Chondrocyte (in vitro differentiated cells): Measurements from ENCODE around the gene RABGAP1. TPM values are rescaled to one million over a fixed set of nuclear protein-coding genes. Genes with fewer than 3 reads are reported as not detected.

ENCODE experiments used
- DNase-seq: peaks from one replicate; pipeline ENCODE4 v3.0.0; 2021; ENCODE audit warnings: mixed read lengths, low spot score
- H3K27ac Mint-ChIP-seq: one replicate; pipeline ENCODE4 v1.8.0; 2021; ENCODE audit warnings: mild to moderate bottlenecking, moderate library complexity, mixed read lengths; ENCODE audit not compliant: unreplicated experiment
- H3K27me3 Mint-ChIP-seq: 2 replicates; pipeline ENCODE4 v1.8.0; 2021; ENCODE audit warnings: low read depth, mixed read lengths
- H3K36me3 Mint-ChIP-seq: 2 replicates; pipeline ENCODE4 v1.8.0; 2021; ENCODE audit warnings: low read depth, mixed read lengths
- H3K4me1 Mint-ChIP-seq: 2 replicates; pipeline ENCODE4 v1.8.0; 2021; ENCODE audit warnings: low read depth, mild to moderate bottlenecking, mixed read lengths
- H3K4me3 Mint-ChIP-seq: one replicate; pipeline ENCODE4 v1.8.0; 2021; ENCODE audit warnings: mild to moderate bottlenecking, moderate library complexity, mixed read lengths; ENCODE audit not compliant: unreplicated experiment
- H3K9me3 Mint-ChIP-seq: 2 replicates; pipeline ENCODE4 v1.8.0; 2021; ENCODE audit warnings: low read depth, mixed read lengths
- total RNA-seq: library from RNA; stranded (reverse); gene quantifications from 3 replicates; pipeline ENCODE4 v1.2.1, GENCODE V29; 2021
- TF ChIP-seq, protein P1 (sequence below): fragments of 200-600 bp; sonication (generic); IDR thresholded peaks from 2 replicates; pipeline ENCODE4 v1.5.0; 2021; ENCODE audit warnings: antibody characterized with exemption, mild to moderate bottlenecking, moderate library complexity

RABGAP1 gene
- total RNA-seq, 1 donor from 2014 or later: 91.8 TPM

DNA sequence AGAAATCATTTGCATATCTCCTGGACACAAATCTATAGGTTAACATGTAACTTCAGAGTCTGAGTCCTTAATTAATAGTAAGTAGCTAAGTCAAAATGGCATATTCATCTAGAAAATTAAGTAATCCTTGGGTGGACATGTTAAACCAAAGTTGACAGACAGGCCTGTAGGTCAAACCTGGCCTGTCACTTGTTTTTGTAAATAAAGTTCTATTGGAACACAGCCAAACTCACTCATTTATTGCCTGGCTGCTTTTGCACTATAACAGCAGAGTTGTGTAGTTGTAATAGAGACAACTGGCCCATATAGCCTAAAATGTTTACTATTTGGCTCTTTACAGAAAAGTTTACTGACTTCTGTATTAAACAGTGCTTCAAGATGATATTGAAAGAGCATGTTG, 68.1 kb downstream of the RABGAP1 start:
- DNase-seq: no peak
- Mint-ChIP-seq H3K27ac (no peak overlapping the region), H3K4me3 (no peak overlapping the region), H3K4me1 (peaks cover 33% of the 10 kb centered on the region), H3K36me3 (peaks cover 21% of the 10 kb centered on the region), H3K27me3 (no peaks in the 10 kb centered on the region), H3K9me3 (no peaks in the 10 kb centered on the region)
- TF ChIP-seq, protein P1, sequence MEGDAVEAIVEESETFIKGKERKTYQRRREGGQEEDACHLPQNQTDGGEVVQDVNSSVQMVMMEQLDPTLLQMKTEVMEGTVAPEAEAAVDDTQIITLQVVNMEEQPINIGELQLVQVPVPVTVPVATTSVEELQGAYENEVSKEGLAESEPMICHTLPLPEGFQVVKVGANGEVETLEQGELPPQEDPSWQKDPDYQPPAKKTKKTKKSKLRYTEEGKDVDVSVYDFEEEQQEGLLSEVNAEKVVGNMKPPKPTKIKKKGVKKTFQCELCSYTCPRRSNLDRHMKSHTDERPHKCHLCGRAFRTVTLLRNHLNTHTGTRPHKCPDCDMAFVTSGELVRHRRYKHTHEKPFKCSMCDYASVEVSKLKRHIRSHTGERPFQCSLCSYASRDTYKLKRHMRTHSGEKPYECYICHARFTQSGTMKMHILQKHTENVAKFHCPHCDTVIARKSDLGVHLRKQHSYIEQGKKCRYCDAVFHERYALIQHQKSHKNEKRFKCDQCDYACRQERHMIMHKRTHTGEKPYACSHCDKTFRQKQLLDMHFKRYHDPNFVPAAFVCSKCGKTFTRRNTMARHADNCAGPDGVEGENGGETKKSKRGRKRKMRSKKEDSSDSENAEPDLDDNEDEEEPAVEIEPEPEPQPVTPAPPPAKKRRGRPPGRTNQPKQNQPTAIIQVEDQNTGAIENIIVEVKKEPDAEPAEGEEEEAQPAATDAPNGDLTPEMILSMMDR: no peak

DNA sequence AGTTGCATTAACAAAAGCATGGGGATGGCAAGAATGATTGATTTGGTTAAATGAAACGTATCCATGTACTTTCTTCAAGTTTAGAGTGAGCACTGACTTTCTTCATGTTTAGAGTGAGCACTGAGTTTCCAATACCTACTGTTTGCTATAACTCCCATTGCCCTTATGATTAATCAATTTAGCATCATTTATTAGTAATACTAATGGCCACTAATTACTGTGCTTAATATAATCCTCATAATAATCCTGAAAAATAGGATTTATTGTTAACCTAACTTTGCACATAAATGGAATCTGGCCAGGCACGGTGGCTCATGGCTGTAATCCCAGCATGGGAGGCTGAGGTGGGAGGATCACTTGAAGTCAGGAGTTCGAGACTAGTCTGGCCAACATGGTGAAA, 70.6 kb downstream of the RABGAP1 start:
- H3K27ac Mint-ChIP-seq: no peak overlapping the region
- H3K36me3 Mint-ChIP-seq: peaks cover 28% of the 10 kb centered on the region
- DNase-seq: no peak
- no peak overlapping the region for H3K4me3 Mint-ChIP-seq
- peaks cover 17% of the 10 kb centered on the region for H3K4me1 Mint-ChIP-seq
- H3K9me3 Mint-ChIP-seq: no peaks in the 10 kb centered on the region
- no peaks in the 10 kb centered on the region for H3K27me3 Mint-ChIP-seq
- TF ChIP-seq, protein P1: no peak

DNA sequence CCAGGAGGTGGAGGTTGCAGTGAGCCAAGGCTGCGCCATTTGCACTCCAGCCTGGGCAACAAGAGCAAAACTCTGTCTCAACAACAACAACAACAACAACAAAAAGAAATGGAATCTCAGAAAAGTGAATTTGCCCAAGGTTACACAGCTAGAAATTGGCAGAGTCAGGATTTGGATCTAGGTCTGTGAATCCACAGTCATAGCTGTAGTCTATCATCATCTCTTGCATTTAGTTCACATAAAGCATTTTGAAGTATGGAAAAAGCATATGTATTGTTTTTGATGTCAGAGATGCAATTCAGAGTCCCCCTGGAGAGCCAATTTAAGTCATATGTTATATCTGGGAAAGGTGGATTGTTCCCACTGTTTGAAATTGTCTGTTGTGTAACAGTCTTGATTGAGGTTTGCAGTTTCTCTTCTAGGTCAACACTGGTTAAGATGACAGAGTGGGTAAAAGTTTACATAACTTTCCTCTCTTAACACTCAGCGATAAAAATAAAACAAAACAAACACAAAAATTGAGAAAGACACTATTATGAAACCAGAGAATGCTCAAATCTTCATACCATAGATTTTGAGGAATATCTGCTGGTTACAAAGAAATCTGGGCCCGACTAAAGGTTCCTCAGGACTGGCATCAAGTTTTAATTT, 71.2 kb downstream of the RABGAP1 start:
- H3K27me3 Mint-ChIP-seq: no peaks in the 10 kb centered on the region
- no peaks in the 10 kb centered on the region for H3K9me3 Mint-ChIP-seq
- peaks cover 28% of the 10 kb centered on the region for H3K36me3 Mint-ChIP-seq
- TF ChIP-seq, protein P1: no peak
- H3K4me3 Mint-ChIP-seq: no peak overlapping the region
- H3K4me1 Mint-ChIP-seq: peaks cover 17% of the 10 kb centered on the region
- no peak for DNase-seq
- H3K27ac Mint-ChIP-seq: peak overlapping the region; percentile 57

DNA sequence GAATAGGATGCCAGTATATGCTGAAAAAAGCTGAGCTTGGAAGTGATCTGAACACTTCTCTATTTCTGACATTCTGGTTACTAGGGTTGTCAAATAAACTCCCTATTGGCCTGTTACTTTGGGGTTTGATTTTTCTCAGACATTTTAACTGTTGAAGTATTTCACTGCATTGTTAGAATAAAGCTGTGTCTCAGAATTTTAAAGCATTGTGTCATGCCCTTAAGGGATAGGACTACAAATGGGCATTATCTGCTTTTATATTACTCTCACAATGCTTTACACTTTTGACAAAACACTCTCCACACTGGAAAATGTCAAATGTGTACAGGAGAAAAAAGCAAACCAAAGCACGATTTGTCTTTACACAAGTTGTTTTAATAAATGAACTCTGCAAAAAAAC, 75.8 kb downstream of the RABGAP1 start:
- H3K9me3 Mint-ChIP-seq: no peaks in the 10 kb centered on the region
- H3K36me3 Mint-ChIP-seq: peaks cover 26% of the 10 kb centered on the region
- no peak overlapping the region for H3K4me3 Mint-ChIP-seq
- no peak overlapping the region for H3K27ac Mint-ChIP-seq
- DNase-seq: no peak
- no peaks in the 10 kb centered on the region for H3K27me3 Mint-ChIP-seq
- peaks cover 29% of the 10 kb centered on the region for H3K4me1 Mint-ChIP-seq
- TF ChIP-seq, protein P1: no peak

DNA sequence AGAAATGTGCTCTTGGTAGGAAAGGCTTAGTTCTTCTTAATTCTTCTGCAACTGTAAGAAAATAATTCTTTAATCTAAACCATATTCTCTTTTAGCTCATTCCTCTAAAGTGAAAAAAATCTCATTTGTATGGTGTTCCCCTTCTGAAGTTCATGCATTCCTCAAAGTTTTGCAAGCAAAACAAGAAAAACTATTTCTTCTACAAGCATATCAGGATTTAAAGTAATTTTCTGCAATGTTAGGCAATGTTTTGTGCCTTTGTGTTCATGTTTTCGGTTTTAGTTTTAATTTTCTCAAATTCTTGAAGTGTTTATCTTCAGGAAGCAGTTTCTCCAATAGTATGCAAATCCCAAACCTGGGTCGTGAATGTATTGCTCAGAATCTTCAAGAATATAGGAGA, 80.0 kb downstream of the RABGAP1 start:
- DNase-seq: no peak
- H3K27me3 Mint-ChIP-seq: no peaks in the 10 kb centered on the region
- H3K4me1 Mint-ChIP-seq: peaks cover 17% of the 10 kb centered on the region
- TF ChIP-seq, protein P1: no peak
- peaks cover 16% of the 10 kb centered on the region for H3K36me3 Mint-ChIP-seq
- H3K4me3 Mint-ChIP-seq: peak overlapping the region; percentile 16
- H3K9me3 Mint-ChIP-seq: no peaks in the 10 kb centered on the region
- H3K27ac Mint-ChIP-seq: peak overlapping the region; percentile 8
